GM23338 (cell line): ENCODE data around the gene CFAP97. TPM values are rescaled to one million over a fixed set of nuclear protein-coding genes. Genes with fewer than 3 reads are reported as not detected.

ENCODE experiments used
- ATAC-seq: fragments of 200-7000 bp; cut with Tn5 transposase; 3 replicates; pipeline ENCODE4 v1.9.1; 2020
- DNase-seq: peaks from one replicate; pipeline ENCODE4 v3.0.0-alpha.2; 2015; ENCODE audit warnings: low spot score
- H2AFZ ChIP-seq: fragments of 200-600 bp; sonication (generic); 2 replicates; pipeline ENCODE4 v1.8.0; 2016; ENCODE audit warnings: antibody characterized with exemption, mild to moderate bottlenecking, moderate library complexity
- H3F3A ChIP-seq: fragments of 200-600 bp; sonication (generic); replicated peaks from 2 replicates; pipeline ENCODE4 v1.8.0; 2017; ENCODE audit warnings: antibody characterized with exemption, mixed run types, low read depth
- H3K27ac ChIP-seq: fragments of 200-600 bp; sonication (generic); 2 replicates; pipeline ENCODE4 v1.6.1; 2016; ENCODE audit warnings: low read depth
- H3K27me3 ChIP-seq: fragments of 200-600 bp; sonication (generic); 2 replicates; pipeline ENCODE4 v1.8.0; 2016; ENCODE audit warnings: mild to moderate bottlenecking, mixed run types, moderate library complexity; ENCODE audit not compliant: insufficient read depth
- H3K36me3 ChIP-seq: fragments of 200-600 bp; sonication (generic); 2 replicates; pipeline ENCODE4 v1.8.0; 2016; ENCODE audit warnings: mild to moderate bottlenecking; ENCODE audit not compliant: insufficient read depth
- H3K4me1 ChIP-seq: fragments of 200-600 bp; sonication (generic); 2 replicates; pipeline ENCODE4 v1.8.0; 2016; ENCODE audit warnings: mild to moderate bottlenecking, moderate library complexity; ENCODE audit not compliant: insufficient read depth
- H3K4me2 ChIP-seq: fragments of 200-600 bp; sonication (generic); 2 replicates; pipeline ENCODE4 v1.7.1; 2017; ENCODE audit warnings: mixed run types
- H3K4me3 ChIP-seq: fragments of 200-600 bp; sonication (generic); 2 replicates; pipeline ENCODE4 v1.6.1; 2016; ENCODE audit warnings: mixed run types
- H3K79me2 ChIP-seq: fragments of 200-600 bp; sonication (generic); replicated peaks from 2 replicates; pipeline ENCODE4 v1.8.0; 2017; ENCODE audit warnings: mild to moderate bottlenecking; ENCODE audit not compliant: insufficient read depth
- H3K9me2 ChIP-seq: fragments of 200-600 bp; sonication (generic); 2 replicates; pipeline ENCODE4 v1.8.0; 2017; ENCODE audit not compliant: insufficient read depth
- H4K20me1 ChIP-seq: fragments of 200-600 bp; sonication (generic); replicated peaks from 2 replicates; pipeline ENCODE4 v1.8.0; 2017; ENCODE audit warnings: mild to moderate bottlenecking; ENCODE audit not compliant: insufficient read depth
- H3K27ac Mint-ChIP-seq: 2 replicates; pipeline ENCODE4 v1.8.0; 2020; ENCODE audit warnings: inconsistent platforms, mild to moderate bottlenecking, moderate library complexity, mixed read lengths
- H3K27me3 Mint-ChIP-seq: 3 replicates; pipeline ENCODE4 v1.8.0; 2022; ENCODE audit warnings: low read depth, mild to moderate bottlenecking, moderate library complexity, mixed read lengths, inconsistent platforms; ENCODE audit not compliant: insufficient read depth, poor library complexity
- H3K36me3 Mint-ChIP-seq: 3 replicates; pipeline ENCODE4 v1.8.0; 2021; ENCODE audit warnings: low read depth, mild to moderate bottlenecking, inconsistent platforms, moderate library complexity, mixed read lengths
- H3K4me1 Mint-ChIP-seq: 3 replicates; pipeline ENCODE4 v1.8.0; 2020; ENCODE audit warnings: mild to moderate bottlenecking, inconsistent platforms, mixed read lengths
- H3K4me3 Mint-ChIP-seq: 3 replicates; pipeline ENCODE4 v1.8.0; 2021; ENCODE audit warnings: moderate library complexity, mild to moderate bottlenecking, inconsistent platforms, mixed read lengths
- H3K9me3 Mint-ChIP-seq: 3 replicates; pipeline ENCODE4 v1.8.0; 2020; ENCODE audit warnings: moderate library complexity, mild to moderate bottlenecking, inconsistent platforms, mixed read lengths
- CREB1 ChIP-seq: fragments of 250-450 bp; sonication (Bioruptor Pico); IDR thresholded peaks from 2 replicates; pipeline ENCODE4 v1.5.0; 2020; ENCODE audit warnings: low read depth, mild to moderate bottlenecking, moderate library complexity
- EZH2 ChIP-seq: fragments of 200-600 bp; sonication (generic); IDR thresholded peaks from one replicate; pipeline ENCODE4 v1.8.0; 2017; ENCODE audit warnings: antibody characterized with exemption, mild to moderate bottlenecking, low read depth; ENCODE audit not compliant: unreplicated experiment
- EZH2phosphoT487 ChIP-seq: fragments of 200-600 bp; sonication (generic); IDR thresholded peaks from one replicate; pipeline ENCODE4 v1.8.1; 2018; ENCODE audit warnings: antibody characterized with exemption; ENCODE audit not compliant: unreplicated experiment
- JUNB ChIP-seq: IDR thresholded peaks from one replicate; pipeline ENCODE4 v1.6.1; 2016; ENCODE audit warnings: antibody characterized with exemption; ENCODE audit not compliant: unreplicated experiment
- NANOG ChIP-seq: IDR thresholded peaks from 2 replicates; pipeline ENCODE4 v1.6.1; 2016; ENCODE audit warnings: antibody characterized with exemption, borderline replicate concordance
- STAT1 ChIP-seq: IDR thresholded peaks from one replicate; pipeline ENCODE4 v1.6.1; 2016; ENCODE audit warnings: antibody characterized with exemption; ENCODE audit not compliant: unreplicated experiment
- ZNF114 ChIP-seq: fragments of 250-450 bp; sonication (Bioruptor Pico); IDR thresholded peaks from 2 replicates; pipeline ENCODE4 v1.5.0; 2020; ENCODE audit warnings: mild to moderate bottlenecking, moderate library complexity
- ZNF331 ChIP-seq: fragments of 250-450 bp; sonication (Bioruptor Pico); IDR thresholded peaks from 2 replicates; pipeline ENCODE4 v1.5.0; 2020; ENCODE audit warnings: low read depth, mild to moderate bottlenecking, moderate library complexity
- polyA plus RNA-seq: library from polyadenylated mRNA; unstranded; fragments of >200 nt; fragmentation: Nextera tagmentation; extraction: Ambion mirVana; gene quantifications from 2 replicates; pipeline ENCODE4 v1.2.1, GENCODE V29; 2016
- total RNA-seq: library from RNA; depleted of rRNA; stranded (reverse); fragments of >200 nt; shearing (Covaris generic); gene quantifications from 2 replicates; pipeline ENCODE4 v1.2.3, GENCODE V29; 2014
- TF ChIP-seq, protein P1 (sequence below): IDR thresholded peaks from 2 replicates; pipeline ENCODE4 v1.6.1; 2016; ENCODE audit warnings: antibody characterized with exemption
- TF ChIP-seq, protein P2 (sequence below): fragments of 250-450 bp; sonication (Bioruptor Pico); IDR thresholded peaks from 2 replicates; pipeline ENCODE4 v1.5.0; 2020; ENCODE audit warnings: mild to moderate bottlenecking, moderate library complexity

CFAP97 gene
- total and polyA plus RNA-seq, 2 experiments from 2014 or later, result 37.7 to 73.3 TPM

DNA sequence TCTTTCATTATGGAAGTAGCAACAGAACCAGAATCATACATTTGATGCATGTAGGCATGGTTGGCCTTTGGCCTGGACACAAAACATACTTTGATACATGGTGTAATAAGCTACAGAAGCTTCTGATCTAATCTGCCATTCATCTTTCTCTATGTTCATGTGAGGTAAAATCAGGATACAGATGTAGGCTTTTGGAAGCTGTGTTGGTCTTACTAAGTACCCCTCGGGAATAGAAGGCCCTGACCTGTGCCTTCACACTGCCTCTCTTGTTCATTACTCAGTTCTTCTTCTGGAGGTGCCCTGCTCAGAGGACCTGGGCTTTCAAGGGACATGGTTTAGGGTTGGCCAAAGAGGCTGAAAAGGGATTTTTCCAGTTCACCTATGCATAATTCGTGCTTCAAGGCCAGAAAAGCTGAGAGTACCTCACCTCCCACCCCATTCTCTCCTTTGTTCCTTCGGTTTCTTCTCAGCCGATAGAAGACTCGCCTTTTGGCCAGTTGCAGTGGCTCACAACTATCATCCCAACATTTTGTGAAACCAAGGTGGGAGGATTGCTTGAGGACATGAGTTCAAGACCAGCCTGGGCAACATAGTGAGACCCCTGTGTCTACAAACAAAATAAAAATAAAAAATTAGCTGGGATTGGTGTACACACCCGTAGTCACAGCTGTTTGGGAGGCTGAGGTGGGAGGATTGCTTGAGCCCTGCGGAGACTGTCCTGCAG, 31.5 kb upstream of the CFAP97 start:
- Histone ChIP-seq H3K4me3 (no peak overlapping the region), H4K20me1 (no peaks in the 10 kb centered on the region), H3K4me1 (no peaks in the 10 kb centered on the region; the same call in 1 of the 2 replicates), H3K79me2 (peaks cover 67% of the 10 kb centered on the region), H3F3A (no peaks in the 10 kb centered on the region), H3K27me3 (no peaks in the 10 kb centered on the region), H3K27ac (no peak overlapping the region), H3K9me2 (no peaks in the 10 kb centered on the region), H3K4me2 (no peak overlapping the region), H3K36me3 (peaks cover 10% of the 10 kb centered on the region; the same call in 1 of the 2 replicates), H2AFZ (no peak overlapping the region)
- no peak for ATAC-seq
- DNase-seq, result no peak
- no peak overlapping the region for H3K4me3 Mint-ChIP-seq
- H3K36me3 Mint-ChIP-seq, result peaks cover 21% of the 10 kb centered on the region; the same call in 2 of the 3 replicates
- H3K27me3 Mint-ChIP-seq, result no peaks in the 10 kb centered on the region
- TF ChIP-seq JUNB, result no peak
- no peak for TF ChIP-seq NANOG
- TF ChIP-seq, protein P1, sequence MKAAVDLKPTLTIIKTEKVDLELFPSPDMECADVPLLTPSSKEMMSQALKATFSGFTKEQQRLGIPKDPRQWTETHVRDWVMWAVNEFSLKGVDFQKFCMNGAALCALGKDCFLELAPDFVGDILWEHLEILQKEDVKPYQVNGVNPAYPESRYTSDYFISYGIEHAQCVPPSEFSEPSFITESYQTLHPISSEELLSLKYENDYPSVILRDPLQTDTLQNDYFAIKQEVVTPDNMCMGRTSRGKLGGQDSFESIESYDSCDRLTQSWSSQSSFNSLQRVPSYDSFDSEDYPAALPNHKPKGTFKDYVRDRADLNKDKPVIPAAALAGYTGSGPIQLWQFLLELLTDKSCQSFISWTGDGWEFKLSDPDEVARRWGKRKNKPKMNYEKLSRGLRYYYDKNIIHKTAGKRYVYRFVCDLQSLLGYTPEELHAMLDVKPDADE, result no peak
- TF ChIP-seq EZH2phosphoT487, result no peak
- H3K27ac Mint-ChIP-seq, result no peak overlapping the region
- no peaks in the 10 kb centered on the region for H3K4me1 Mint-ChIP-seq
- peaks cover 20% of the 10 kb centered on the region for H3K9me3 Mint-ChIP-seq

DNA sequence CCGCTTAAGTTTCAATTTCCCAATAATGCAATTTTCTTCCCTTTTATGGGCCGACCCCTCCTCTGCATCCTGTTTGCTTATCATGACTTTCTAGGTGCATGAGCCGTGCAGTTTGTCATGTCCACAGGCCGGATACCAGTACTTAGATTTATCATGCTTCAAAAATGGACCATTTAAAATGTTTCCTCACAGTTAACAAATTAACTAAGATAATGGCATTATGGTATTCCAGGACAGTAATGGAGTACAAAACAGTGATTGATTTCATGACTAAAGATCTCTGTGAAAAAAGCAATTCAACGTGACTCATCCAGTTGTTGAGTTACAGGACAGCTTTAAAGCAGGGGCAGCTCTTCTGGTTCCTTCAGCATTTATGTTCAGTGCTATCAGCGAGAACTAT, 28.6 kb upstream of the CFAP97 start:
- no peak for DNase-seq
- H3K27ac Mint-ChIP-seq, result no peak overlapping the region
- H3K4me3 Mint-ChIP-seq, result no peak overlapping the region
- no peak overlapping the region for H3K27ac ChIP-seq
- ATAC-seq, result no peak
- no peaks in the 10 kb centered on the region for H3F3A ChIP-seq
- no peaks in the 10 kb centered on the region for H3K4me1 Mint-ChIP-seq
- H3K36me3 Mint-ChIP-seq, result peaks cover under 1% of the 10 kb centered on the region; the same call in 1 of the 3 replicates
- H3K27me3 Mint-ChIP-seq, result no peaks in the 10 kb centered on the region
- no peaks in the 10 kb centered on the region; the same call in 1 of the 2 replicates for H3K4me1 ChIP-seq
- no peak overlapping the region for H3K4me2 ChIP-seq
- no peaks in the 10 kb centered on the region for H4K20me1 ChIP-seq
- peaks cover 74% of the 10 kb centered on the region for H3K79me2 ChIP-seq
- H3K9me2 ChIP-seq, result no peaks in the 10 kb centered on the region
- H3K27me3 ChIP-seq, result no peaks in the 10 kb centered on the region
- H3K4me3 ChIP-seq, result no peak overlapping the region
- H3K9me3 Mint-ChIP-seq, result peaks cover under 1% of the 10 kb centered on the region; the same call in 2 of the 3 replicates
- no peaks in the 10 kb centered on the region for H3K36me3 ChIP-seq
- no peak overlapping the region for H2AFZ ChIP-seq
- TF ChIP-seq CREB1 (no peak), ZNF114 (no peak), STAT1 (no peak), EZH2phosphoT487 (no peak), NANOG (no peak), ZNF331 (CRISPR knock-in tag) (no peak), EZH2 (no peak)
- TF ChIP-seq, protein P2, sequence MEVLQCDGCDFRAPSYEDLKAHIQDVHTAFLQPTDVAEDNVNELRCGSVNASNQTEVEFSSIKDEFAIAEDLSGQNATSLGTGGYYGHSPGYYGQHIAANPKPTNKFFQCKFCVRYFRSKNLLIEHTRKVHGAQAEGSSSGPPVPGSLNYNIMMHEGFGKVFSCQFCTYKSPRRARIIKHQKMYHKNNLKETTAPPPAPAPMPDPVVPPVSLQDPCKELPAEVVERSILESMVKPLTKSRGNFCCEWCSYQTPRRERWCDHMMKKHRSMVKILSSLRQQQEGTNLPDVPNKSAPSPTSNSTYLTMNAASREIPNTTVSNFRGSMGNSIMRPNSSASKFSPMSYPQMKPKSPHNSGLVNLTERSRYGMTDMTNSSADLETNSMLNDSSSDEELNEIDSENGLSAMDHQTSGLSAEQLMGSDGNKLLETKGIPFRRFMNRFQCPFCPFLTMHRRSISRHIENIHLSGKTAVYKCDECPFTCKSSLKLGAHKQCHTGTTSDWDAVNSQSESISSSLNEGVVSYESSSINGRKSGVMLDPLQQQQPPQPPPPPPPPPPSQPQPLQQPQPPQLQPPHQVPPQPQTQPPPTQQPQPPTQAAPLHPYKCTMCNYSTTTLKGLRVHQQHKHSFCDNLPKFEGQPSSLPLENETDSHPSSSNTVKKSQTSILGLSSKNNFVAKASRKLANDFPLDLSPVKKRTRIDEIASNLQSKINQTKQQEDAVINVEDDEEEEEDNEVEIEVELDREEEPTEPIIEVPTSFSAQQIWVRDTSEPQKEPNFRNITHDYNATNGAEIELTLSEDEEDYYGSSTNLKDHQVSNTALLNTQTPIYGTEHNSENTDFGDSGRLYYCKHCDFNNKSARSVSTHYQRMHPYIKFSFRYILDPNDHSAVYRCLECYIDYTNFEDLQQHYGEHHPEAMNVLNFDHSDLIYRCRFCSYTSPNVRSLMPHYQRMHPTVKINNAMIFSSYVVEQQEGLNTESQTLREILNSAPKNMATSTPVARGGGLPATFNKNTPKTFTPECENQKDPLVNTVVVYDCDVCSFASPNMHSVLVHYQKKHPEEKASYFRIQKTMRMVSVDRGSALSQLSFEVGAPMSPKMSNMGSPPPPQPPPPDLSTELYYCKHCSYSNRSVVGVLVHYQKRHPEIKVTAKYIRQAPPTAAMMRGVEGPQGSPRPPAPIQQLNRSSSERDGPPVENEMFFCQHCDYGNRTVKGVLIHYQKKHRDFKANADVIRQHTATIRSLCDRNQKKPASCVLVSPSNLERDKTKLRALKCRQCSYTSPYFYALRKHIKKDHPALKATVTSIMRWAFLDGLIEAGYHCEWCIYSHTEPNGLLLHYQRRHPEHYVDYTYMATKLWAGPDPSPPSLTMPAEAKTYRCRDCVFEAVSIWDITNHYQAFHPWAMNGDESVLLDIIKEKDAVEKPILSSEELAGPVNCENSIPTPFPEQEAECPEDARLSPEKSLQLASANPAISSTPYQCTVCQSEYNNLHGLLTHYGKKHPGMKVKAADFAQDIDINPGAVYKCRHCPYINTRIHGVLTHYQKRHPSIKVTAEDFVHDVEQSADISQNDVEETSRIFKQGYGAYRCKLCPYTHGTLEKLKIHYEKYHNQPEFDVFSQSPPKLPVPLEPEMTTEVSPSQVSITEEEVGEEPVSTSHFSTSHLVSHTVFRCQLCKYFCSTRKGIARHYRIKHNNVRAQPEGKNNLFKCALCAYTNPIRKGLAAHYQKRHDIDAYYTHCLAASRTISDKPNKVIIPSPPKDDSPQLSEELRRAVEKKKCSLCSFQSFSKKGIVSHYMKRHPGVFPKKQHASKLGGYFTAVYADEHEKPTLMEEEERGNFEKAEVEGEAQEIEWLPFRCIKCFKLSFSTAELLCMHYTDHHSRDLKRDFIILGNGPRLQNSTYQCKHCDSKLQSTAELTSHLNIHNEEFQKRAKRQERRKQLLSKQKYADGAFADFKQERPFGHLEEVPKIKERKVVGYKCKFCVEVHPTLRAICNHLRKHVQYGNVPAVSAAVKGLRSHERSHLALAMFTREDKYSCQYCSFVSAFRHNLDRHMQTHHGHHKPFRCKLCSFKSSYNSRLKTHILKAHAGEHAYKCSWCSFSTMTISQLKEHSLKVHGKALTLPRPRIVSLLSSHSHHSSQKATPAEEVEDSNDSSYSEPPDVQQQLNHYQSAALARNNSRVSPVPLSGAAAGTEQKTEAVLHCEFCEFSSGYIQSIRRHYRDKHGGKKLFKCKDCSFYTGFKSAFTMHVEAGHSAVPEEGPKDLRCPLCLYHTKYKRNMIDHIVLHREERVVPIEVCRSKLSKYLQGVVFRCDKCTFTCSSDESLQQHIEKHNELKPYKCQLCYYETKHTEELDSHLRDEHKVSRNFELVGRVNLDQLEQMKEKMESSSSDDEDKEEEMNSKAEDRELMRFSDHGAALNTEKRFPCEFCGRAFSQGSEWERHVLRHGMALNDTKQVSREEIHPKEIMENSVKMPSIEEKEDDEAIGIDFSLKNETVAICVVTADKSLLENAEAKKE, result no peak
- TF ChIP-seq, protein P1, result no peak
